Esophagus muscularis mucosa (tissue), 3 donors: Measurements from ENCODE around the gene GNA12.

Experiments used
- CTCF ChIP-seq, 3 experiments: fragments of 200-600 bp in 2 of 3; fragments of 450-650 bp in 1 of 3; sonication (generic) in 2 of 3; IDR thresholded peaks; one replicate each; pipeline ENCODE4 v1.5.1; 2017 to 2019; ENCODE audit warnings: antibody characterized with exemption in 3 of 3, mild to moderate bottlenecking in 2 of 3, moderate library complexity in 1 of 3
- POLR2AphosphoS5 ChIP-seq, 2 donors: sonication (generic); formaldehyde crosslinking; IDR thresholded peaks; one replicate each; pipeline ENCODE4 v1.6.1; 2017; ENCODE audit warnings: antibody characterized with exemption in 2 of 2

GRCh38 chr7:2807460-2807844, 36.7 kb downstream of the GNA12 start:
- no peak for TF ChIP-seq POLR2AphosphoS5 (IDR thresholded peaks at IDR 0.05)
- no peak for TF ChIP-seq CTCF (IDR thresholded peaks at IDR 0.05)
